GM19467 (cell line): ENCODE data around the gene PRSS21.

ENCODE experiments used
- ATAC-seq: cut with Tn5 transposase; IDR thresholded peaks from one replicate; pipeline ENCODE4 v1.9.1; 2021; ENCODE audit warnings: mild to moderate bottlenecking, moderate library complexity; ENCODE audit not compliant: unreplicated experiment

Gene PRSS21

DNA sequence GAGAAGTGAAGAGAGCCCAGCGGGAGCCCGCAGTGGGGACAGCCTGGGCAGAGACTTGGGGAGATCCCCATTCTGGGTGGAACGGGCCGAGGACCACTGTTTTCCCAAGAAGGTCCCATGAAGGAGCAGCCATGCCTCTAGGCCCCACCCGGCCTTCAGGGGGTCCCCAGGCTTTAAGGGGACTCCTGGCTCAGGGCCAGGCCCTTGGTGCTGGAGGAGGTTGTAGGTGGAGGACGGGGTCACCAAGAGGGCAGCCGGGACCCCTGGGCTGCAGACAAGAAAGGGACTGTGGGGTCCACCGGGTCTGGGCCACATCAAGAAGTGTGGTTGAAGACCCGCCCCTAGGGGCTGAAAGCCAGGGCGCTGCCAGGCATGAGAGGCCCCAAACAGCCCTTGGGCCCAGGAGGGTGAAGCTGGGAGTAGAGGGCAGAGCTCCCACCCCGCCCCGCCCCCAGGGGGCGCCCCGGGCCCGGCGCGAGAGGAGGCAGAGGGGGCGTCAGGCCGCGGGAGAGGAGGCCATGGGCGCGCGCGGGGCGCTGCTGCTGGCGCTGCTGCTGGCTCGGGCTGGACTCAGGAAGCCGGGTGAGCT lies at the start of gene PRSS21:
Gene PRSS21, plus strand, starts transcription at position 487 of the 589 bp plus-strand sequence. Its CDS starts 32 bp downstream, at position 519.
- ATAC-seq: no peak

DNA sequence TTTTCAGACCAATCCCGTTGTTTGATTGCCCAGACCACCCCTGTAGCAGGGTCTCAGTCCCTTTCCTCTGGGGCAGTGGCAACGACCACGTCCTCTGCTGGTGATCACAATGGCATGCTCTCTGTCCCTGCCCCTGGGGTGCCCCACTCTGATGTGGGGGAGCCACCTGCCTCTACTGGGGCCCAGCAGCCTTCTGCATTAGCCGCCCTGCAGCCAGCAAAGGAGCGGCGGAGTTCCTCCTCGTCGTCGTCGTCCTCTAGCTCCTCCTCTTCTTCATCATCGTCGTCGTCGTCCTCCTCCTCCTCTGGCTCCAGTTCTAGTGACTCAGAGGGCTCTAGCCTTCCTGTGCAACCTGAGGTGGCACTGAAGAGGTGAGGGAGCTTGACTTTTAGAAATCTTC lies 49.1 kb upstream of the PRSS21 start:
- no peak for ATAC-seq

- no peak for ATAC-seq
Observed at GRCh38 chr16:2768403-2769089, 48.5 kb upstream of the PRSS21 start.

- ATAC-seq: no peak
Observed at GRCh38 chr16:2769100-2769529, 47.9 kb upstream of the PRSS21 start.

DNA sequence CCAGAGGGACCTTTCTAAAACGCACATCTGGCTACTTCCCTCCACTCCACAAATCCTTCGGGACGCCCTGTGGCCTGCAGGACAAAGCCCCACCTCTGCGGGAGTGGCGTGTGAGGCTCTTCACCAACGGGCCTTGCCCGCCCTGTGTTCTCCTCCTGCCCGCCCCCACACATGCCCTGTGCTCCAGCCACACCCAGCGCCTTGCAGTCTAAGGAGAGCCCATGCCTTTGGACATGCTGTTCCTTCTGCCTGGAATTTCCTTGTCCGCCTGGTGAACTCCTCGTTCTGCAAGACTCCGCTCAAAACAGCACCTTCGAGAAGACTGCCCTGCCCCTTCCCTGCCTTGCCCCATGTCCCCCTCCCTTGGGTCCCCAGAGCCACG lies 47.4 kb upstream of the PRSS21 start:
- ATAC-seq: no peak

DNA sequence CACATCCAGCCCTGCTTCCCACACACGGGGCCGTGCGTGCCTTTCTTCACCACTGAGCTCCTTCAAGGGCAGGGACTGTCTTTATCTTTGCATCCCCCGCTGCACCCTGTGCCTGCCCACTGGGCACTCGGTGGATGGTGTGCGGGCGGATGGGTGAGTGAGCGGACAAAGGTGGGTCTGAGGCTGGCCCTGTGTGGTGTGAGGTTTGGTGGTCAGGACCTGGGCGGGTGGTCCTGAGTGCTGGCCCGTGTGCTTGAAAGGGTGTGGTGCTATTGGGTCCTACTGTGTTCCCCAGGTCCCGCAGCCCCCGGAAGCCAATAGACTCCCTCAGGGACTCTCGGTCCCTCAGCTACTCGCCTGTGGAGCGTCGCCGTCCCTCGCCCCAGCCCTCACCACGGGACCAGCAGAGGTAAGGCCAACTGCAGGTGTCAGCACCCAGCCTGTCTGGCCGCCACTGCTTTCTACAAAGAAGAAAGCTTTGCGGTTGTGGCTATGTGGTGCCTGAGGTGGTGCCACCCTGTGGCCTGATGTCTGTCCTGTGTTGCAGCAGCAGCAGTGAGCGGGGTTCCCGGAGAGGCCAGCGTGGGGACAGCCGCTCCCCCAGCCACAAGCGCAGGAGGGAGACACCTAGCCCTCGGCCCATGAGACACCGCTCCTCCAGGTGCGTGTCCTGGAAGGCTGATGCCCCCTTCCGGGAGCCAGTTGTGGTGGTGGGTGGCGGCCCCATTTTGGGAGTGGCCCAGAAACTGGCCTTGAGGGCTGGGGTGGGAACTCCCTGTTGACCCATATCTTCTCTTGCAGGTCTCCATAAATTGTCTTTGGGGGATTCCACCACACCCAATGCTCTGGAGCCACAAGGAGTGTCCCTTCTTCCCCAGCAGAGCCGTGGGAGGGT lies 46.7 kb upstream of the PRSS21 start:
- no peak for ATAC-seq

DNA sequence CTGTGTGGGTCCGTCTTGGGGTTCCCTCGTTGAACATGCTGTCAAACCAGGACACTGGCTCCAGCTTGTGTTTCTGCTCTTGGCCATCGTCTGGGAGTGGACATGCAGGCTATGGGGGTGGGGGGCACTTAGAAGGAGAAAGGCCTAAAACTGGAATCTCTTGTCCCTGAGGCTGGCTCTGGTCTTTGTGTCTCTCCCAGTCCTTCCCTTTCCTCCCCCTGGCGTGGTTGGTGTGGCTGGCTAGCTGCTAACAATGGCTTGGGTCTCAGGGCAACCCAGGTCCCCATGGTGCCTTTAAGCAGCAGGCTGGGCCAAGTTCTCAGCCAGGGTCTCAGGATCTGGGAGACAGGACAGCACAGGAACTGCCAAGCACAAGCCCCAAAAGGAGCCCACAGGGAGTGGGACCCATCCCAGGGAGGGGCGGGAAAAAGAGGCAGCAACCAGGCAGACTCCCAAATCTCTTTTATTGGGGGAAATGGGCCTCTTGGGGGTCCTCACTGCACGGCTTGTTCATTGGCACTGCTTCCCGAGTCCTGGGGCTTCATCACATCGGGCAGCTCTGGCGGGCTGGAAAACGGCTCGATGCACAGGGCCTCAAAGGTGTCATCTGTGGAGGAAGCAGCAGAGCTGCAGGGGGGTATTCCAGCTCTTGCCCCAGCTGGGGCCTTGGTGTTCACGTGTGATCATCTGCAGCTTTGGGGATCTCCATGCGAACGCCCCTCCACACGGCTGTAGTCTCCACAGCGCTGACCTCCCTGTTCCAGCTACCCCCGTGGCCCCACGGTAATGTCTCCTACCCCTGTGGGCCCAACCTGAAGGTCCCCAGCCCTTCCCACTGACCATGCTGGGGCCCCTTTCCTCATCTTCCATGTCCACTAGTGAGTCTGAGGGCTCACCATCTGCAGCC lies 45.3 kb upstream of the PRSS21 start:
- no peak for ATAC-seq

GRCh38 chr16:2773188-2773968 lies 43.7 kb upstream of the PRSS21 start:
- no peak for ATAC-seq

DNA sequence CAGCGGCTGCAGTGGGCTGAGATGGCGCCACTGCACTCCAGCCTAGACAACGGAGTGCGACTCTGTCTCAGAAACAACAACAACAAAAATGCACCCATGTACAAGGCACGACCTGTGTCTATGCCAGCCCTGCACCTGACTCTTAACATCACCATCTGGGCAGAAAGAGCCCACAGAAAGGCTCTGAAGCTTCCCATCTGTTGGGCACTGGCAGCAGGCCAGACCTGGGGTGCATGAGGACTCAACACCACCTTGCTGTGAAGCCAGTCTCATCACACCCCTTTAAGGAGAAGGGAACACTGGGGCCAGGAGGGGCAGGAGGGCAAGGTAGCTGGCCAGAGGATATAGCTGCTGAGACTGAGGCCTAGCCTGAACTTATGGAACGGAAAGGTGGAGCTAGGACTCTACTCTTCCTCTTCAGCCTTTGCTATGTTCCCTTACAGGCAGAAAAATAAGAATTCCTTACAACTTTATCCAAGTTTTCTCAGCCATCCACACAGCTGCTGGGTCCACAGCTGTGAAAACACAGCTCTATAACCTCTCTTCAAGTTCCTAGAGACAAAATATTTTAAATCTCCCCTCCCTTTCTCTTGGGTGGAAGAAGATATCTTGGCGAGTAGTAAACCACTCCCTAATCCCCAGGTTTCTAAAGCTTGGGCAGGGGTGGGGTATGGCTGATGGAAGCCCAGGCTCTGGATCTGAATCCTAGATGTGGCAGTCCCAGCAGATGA lies 42.7 kb upstream of the PRSS21 start:
- no peak for ATAC-seq

GRCh38 chr16:2775131-2775716 lies 41.8 kb upstream of the PRSS21 start:
- no peak for ATAC-seq

DNA sequence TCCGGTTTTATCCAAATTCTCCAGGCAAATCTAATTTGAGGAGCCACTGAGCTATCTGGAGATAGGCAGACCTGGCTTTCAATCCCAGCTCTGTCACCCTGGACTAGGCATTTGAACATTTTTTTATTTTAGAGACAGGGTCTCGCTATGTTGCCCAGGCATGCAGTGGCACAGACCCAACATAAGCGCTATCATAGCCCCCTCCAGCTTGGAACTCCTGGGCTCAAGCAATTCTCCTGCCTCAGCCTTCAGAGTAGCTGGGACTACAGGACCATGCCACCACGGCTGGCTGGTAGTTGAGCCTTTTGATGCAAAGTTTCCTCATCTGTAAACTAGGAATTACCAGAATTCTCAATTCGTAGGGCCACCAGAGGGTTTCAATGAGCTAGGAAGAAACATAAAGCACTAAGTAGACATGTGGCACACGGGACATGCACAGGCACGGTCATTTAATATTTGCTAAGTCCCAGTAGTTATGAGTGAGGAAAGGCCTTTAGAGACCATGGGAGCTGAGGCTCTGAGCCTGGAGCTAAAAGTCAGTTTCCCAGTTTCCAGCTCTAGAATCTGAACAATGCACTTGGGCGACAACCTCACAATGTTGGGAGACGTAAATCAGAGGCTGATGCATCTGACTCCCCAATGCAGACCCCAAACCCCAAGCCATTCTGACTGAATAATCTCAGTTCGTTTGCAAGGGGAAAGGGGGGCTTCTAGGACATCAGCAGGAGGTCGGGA lies 41.1 kb upstream of the PRSS21 start:
- no peak for ATAC-seq

- ATAC-seq: peak; percentile 19
Observed at GRCh38 chr16:2776500-2777139, 40.4 kb upstream of the PRSS21 start.

DNA sequence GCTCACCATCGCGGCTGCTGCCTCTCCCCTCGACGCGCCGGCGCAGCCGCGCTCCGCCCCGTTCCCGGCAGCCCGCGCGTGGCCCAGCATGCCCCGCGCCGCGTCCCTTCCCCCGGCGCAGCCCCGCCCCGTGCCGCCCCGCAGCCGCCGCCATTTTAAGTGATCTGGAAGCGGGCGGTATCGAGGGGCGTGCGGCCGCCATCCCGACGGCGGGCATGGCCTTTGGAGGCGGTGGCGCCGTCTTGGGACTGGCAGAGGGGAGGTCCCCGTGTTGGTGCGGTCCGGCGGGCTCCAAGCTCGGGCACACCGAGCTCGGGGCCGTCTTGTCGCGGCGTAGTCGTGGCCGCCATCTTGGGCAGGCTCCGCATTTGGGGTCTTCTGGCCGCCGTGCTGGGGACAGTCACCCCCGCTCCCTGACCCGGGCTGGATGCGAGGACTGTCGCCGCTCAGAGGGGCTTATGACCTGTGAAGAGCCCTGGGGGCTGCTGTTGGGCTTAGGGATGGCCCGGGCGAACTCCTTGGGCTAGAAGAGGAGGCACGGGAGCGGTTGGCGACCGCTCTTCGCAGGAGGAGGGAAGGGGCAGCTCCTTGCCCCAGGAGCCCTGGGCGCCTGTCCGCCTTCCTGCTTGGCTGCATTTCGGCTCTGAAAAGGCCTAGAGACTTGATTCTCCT lies 39.7 kb upstream of the PRSS21 start, which contains the start of gene ELOB:
Gene ELOB, minus strand, starts transcription at position 50 of the 672 bp plus-strand sequence. Its CDS starts 41 bp downstream, at position 9.
- peak; percentile 75 for ATAC-seq

- peak; percentile 8 for ATAC-seq
Observed at GRCh38 chr16:2777903-2778629, 39.0 kb upstream of the PRSS21 start.

GRCh38 chr16:2778630-2778958 lies 38.4 kb upstream of the PRSS21 start:
- no peak for ATAC-seq

DNA sequence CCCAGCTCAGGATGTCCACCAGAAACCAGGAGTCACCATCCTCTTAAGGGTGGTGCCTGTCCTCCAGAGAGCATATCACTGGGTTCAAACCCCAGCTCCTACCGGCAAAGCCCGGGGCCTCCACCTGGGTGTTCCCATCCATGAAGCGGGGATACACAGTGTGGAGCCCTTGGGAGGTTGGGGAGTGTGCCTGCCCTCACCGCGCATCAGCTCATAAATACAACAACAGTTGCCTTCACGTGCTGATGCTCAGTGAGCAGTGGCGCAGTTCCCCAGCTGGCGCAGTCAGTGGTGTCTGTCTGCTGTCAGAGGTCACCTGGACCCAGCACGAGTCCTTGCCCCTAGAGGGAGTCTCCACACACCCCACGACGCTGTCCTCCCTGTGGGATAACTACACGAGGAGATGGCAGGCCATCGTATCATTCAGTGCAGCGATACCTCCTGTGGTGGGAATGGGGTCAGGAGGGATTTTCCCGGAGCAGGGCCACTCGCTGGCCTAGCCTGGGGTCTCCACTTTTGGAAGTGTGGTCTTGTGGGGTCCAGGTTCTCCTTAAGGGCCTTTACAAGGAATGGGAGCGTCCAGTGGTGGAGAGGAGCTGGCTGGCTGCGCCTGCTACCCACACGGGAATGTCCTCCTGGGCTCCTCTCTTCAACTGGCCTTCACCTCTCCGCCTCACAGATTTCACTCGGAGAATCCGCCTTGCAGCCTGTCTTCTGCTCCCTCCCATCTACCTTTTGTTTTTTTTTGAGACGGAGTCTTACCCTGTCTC lies 37.7 kb upstream of the PRSS21 start:
- ATAC-seq: no peak
